NCI-H345 treated with DMSO at 0.1 percent for 48 hours (cell line): Measurements from ENCODE around the gene TAF15.

Experiments used
- DNase-seq: peaks from one replicate; lab custom pipeline; 2025; ENCODE audit not compliant: unreplicated experiment; lab: John Stamatoyannopoulos, UW

The TAF15 gene

GRCh38 chr17:35786941-35787432 is 22.3 kb upstream of the TAF15 start:
- DNase-seq, result no peak

- no peak for DNase-seq
Observed at GRCh38 chr17:35788477-35789368, 20.6 kb upstream of the TAF15 start.

GRCh38 chr17:35790841-35791240 is 18.4 kb upstream of the TAF15 start:
- DNase-seq, result no peak

- no peak for DNase-seq
Observed at GRCh38 chr17:35791681-35792350, 17.5 kb upstream of the TAF15 start.

- DNase-seq, result no peak
Observed at GRCh38 chr17:35793257-35793656, 16.0 kb upstream of the TAF15 start.

- peak; percentile 23 for DNase-seq
Observed at GRCh38 chr17:35795007-35795870, 14.0 kb upstream of the TAF15 start, which contains the start of gene MMP28. TSS of gene MMP28 (minus strand) at chr17:35795641. CDS start at chr17:35795377, 264 bp downstream.

- no peak for DNase-seq
Observed at GRCh38 chr17:35795871-35796265, 13.4 kb upstream of the TAF15 start.

- no peak for DNase-seq
Observed at GRCh38 chr17:35796942-35797341, 12.3 kb upstream of the TAF15 start.

GRCh38 chr17:35797370-35797769 is 11.9 kb upstream of the TAF15 start:
- DNase-seq, result no peak

GRCh38 chr17:35797918-35798317 is 11.4 kb upstream of the TAF15 start:
- no peak for DNase-seq

- no peak for DNase-seq
Observed at GRCh38 chr17:35799942-35800341, 9.3 kb upstream of the TAF15 start.

- DNase-seq, result no peak
Observed at GRCh38 chr17:35801583-35802224, 7.6 kb upstream of the TAF15 start.

- peak; percentile 71 for DNase-seq
Observed at GRCh38 chr17:35804658-35805192, 4.6 kb upstream of the TAF15 start.

GRCh38 chr17:35807371-35808144 is 1.7 kb upstream of the TAF15 start:
- no peak for DNase-seq

- DNase-seq, result no peak
Observed at GRCh38 chr17:35808240-35808961, 883 bp upstream of the TAF15 start.

GRCh38 chr17:35809855-35810461 is 674 bp downstream of the TAF15 start:
- no peak for DNase-seq

- DNase-seq, result no peak
Observed at GRCh38 chr17:35811759-35812158, 2.5 kb downstream of the TAF15 start.

- no peak for DNase-seq
Observed at GRCh38 chr17:35812456-35812855, 3.2 kb downstream of the TAF15 start.

- no peak for DNase-seq
Observed at GRCh38 chr17:35816723-35817122, 7.4 kb downstream of the TAF15 start.
